GM15510 (cell line): ENCODE measurements around the gene STON2.

Experiments used
- POLR2A ChIP-seq: IDR thresholded peaks from 3 replicates; pipeline ENCODE4 v1.6.1; 2011; ENCODE audit warnings: borderline replicate concordance; ENCODE audit not compliant: insufficient read length; ENCODE audit errors: extremely low read depth

The STON2 gene

DNA sequence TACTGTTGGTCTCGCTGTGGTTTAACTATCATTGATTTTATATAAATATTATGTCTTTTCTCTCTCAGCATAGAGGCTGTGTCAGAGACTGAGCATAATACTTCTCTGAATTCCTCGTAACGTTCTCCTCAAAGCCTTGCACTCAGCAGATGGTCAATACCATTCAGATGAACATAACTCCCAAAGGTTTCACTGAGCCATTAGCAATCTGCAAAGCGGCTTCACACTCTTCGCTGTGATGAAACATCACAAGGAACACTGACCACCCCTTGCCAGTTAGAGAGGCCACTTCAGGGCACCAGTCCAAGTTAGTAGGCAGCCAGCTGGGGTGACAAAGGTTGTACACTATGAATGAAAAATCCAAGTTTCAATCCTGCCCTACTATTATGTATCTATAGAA is 30.1 kb upstream of the STON2 start:
- TF ChIP-seq POLR2A, result no peak

DNA sequence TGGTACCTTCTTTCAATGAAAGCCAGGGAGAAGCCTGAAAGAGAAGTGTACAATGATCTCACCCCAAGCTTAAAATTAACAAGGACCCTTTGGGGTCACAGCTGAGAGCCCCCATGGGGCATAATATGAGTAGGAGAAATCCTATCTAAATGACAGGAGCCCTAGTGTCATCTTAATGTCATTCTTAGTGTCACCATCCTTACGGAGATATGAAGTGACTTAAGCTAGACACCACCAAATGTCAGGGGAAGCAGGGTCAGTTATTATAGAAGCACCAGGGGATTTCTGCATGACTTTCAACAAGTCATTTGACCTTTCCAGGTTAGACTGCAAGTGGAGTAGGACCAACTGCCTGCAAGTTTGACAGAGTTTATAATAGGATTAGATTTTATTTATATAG is 28.9 kb upstream of the STON2 start:
- TF ChIP-seq POLR2A, result no peak

DNA sequence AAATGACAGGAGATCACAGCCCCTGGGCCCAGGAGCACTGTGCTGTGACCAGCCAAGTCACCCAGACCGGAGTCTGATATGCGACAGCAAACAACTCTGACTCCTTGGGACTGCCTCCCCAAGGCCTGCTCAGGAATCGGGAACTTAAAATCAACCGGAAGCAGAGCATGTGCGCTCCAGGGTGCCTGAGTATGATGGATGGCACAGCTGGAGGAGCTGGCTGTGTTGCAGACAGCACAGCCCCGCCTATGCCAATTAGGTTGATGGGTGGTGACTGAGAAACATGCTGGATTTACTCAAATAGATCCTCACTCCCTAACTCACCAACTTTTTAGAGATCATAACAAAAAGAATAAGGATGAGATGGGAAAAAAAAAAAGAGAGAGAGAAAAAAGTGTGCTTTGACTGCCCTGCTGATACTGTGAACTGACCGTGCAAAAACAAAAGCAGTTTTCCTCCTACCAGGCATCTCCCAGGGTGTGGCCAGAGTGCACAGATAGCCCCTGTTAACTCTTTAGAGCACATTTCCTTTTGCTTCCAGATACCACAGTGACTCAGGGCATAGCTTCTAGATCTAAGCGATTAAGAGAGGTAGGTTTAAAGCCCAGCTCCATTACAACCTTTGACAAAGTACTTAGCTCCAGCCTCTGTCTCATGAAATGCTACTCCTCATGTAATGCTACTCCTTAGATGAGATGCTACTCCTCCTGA is 27.4 kb upstream of the STON2 start:
- no peak for TF ChIP-seq POLR2A

DNA sequence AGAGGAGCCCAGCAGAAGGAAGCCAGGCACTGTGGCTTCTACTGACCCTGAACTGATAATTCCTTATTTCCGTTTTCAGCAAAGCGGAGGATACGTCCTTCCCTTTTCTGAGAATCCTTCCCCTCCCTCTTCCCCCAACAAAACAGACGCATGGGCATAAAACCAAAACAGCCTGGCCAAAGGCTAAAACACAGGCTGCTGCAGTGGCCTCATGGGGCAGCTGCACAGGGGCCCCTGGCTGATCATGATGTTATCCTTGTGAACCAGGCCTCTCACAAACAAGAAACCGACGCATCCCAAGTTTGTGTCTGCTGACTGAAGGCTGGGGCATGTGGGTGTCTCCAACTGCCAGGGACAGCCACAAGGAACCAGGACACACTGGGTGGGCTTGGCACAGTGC is 23.4 kb upstream of the STON2 start:
- TF ChIP-seq POLR2A, result no peak

DNA sequence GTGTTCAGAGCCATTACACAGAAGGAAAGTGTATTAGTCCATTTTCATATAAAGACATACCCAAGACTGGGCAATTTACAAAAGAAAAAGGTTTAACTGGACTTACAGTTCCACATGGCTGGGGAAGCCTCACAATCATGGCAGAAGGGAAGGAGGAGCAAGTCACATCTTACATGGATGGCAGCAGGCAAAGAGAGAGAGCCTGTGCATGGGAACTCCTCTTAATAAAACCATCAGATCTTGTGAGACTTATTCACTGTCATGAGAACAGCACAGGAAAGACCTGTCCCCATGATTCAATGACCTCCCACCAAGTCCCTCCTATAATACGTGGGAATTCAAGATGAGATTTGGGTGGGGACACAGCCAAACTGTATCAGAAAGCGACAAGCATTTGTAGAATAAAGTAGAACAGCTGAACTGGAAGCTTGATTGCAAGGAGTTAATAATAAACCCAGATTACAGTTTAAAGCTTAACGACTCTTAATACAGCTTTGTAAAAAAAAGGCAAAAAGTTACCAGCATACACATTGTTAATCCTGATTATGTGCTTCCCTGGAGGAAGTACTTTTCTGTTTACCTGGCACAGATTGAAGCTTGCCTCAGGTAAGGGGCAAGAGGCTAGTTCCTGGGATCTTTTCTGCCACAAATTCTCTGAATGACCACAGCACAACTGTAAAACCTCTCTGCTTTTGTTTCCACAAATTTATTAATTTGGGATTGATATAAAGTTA is 18.1 kb upstream of the STON2 start:
- TF ChIP-seq POLR2A, result no peak

DNA sequence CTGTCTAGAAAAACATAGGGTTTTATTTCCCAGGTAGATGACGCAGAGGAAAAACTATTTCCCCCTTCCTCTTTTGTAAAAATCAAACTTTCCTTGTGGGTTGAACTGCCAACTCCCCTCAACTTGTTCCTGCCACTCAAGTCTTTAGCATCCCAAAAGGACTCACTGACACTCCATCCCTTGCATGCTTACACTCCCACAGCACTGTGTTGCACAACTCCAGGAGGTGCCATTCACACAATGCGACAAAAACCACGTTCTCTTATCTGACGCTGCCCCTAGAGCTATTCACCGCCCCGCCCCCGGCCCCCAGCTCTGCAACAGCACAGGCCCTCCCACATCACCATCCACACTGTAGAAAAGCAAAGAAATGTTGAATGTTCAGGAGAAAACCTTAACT is 16.9 kb upstream of the STON2 start:
- no peak for TF ChIP-seq POLR2A

DNA sequence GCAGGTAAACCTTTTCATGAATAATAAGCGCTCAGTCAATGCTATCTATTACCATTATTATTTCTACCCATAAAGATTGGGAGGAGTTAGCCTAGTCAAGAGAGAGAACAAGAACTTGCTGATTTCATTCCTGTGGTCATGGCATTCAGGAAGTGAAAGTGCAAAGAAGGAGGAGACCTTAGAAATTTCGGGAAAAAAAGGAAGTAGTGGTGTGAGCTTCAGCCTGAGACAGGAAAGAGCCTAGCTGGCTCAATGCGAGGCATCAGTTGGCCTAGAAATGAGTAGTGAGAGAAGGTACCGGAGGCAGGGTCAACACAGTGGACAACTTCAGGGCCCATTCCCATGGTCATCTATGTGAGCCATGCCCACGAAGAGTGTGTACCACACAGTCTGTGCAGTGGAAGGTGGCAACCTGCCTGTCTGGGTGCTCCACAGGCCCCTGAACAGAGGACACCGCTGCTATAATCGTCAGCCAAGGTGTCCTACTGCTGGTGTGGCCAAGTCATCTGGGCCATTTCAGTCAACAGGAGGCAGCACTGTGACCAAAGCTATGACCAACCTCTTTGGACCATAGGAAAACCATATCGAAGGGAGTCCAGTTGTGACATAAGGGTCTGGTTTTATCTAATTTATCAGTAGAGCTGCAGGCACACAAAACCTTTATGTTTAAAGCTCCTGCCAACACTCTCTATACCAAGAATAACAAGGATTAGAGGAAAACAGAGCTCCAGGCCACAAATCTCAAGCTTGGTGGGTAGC is 16.2 kb upstream of the STON2 start:
- TF ChIP-seq POLR2A, result no peak

DNA sequence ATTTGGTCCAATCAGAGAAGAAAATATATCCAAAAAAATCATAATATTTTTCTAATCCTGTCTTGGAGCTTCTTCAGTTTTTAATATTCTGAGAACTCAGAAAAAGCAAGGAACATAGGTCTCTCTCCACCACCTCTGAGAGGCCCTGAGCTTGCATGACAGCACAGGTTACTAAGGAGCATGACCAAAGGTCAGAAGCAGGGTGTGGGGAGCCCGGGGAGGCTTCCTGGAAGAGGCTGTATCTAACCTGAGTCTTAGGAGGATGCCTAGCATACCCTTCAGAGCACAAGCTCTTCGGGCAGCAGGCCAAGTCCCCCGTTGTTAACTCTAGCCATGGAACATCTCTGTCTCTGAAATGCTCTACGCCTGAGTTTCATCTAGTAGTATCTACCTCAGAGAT is 15.7 kb upstream of the STON2 start:
- no peak for TF ChIP-seq POLR2A

DNA sequence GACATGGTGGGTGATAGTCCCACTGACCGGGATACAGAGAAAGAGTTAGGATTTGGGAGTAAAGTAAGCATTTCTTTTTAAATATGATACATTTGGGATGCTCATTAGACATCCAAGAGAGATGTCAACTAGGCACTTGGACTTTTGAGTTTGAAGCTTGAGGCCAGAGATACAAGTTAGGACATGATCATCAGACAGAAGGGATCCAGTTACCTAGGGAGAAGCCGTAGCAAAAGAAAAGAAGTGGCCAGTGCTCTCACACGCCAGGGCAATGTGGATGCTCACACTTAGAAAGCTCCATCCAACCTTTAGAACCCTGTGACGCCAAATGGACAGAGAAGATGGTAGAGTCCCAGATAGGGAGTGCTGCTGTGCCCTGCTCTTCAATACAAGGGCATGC is 14.0 kb upstream of the STON2 start:
- no peak for TF ChIP-seq POLR2A

DNA sequence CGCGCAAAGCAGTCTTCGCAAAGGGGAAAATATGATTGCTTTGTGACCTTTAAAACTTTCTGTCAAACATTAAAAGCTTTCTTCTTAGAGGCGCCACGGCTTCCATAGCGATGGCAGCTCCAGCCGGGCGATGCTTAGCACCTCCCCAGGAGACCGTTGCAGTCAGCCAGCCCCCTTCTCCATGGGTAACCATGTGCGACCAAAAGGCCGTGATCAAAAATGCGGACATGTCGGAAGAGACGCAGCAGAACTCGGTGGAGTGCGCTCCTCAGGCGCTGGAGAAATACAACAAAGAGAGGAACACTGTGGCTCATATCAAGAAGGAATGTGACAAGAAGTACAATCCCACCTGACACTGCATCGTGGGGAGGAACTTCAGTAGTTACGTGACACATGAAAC is 12.7 kb upstream of the STON2 start:
- no peak for TF ChIP-seq POLR2A

DNA sequence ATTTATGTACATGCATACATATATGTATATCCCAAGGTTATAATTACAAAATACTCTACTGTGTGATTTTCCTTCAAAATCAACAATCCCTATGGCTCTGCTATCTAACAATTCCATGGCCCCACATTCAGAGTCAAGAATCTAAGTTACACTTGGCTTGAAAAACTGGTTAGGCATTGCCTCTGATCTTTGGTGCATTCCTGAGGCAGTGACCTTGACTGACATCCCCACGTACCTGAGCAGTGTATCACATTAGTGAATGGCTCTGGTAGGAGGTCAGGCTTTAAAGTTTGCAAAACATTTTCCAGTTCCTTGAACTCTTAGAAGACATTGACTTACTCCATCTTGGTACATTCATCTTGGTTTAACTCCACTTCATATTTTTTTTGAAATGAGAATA is 8.5 kb upstream of the STON2 start:
- no peak for TF ChIP-seq POLR2A

DNA sequence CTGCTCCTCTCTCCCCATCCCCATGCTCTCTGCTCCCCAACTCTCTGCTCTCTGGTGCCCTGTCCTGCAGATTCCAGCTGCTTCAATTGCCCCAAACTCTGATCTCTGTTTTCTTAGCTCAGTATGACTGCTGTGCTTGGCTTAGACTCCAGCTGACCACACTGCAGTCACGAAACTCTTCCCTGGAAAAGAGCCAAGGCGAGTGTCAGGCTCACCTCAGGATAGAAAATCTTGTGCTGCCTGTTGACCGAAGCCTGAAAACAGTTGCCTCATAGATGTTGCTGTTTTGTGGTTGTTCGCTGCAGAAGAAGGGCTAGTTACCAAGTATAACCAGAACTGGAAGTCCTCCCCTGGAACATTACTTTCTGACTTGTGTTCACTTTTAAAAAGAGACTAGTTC is 6.7 kb upstream of the STON2 start:
- no peak for TF ChIP-seq POLR2A

DNA sequence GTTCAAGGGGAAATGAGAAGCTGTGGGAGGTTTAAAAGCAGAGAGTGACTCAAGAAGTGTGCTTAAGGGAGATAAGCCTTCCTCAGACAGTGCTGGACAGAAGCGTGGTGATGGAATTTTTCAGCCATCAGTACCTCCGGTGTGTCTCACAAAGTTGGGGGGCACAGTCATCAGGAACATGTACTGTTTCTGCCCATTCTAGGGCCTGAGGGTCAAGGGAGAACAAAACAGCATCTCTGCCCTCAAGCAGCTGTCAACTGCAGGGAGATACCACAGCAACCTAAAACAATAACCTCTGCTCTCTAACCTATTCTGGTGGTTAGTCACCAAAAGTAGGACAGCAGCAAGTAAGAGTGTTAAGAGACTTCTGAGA is 2.0 kb upstream of the STON2 start:
- no peak for TF ChIP-seq POLR2A

DNA sequence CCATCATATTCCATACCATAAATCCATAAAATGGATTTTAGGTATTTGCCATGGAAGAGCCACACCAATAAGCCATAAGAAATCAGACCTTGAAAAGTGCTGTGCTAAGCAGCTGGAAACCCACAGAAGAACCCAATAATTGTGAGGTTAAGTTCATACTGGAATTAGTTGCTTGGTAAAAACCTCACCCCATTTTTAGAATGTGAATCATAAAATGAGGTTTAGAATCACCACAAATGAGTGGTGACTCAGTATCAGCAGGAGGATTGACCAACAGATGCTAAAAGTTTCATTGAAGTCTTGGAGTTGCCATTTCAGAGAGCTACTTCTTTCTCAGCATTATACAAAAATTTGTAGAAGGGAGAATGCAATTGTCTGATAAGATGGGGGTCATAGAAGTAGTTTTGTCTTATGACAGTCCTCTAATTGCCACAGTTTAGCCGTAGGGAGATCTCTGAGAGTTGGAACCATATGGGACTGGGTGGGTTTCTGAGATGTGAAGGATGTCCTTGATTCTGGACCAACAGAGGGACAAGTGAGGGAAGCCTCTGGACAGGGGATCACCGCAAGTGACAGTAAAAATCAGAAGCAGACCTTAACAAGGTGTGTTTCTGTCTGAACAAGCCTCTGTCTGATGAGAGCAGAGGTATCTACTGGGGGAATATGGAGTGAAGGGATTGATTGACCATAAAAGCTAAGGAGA is 1.4 kb upstream of the STON2 start:
- no peak for TF ChIP-seq POLR2A

DNA sequence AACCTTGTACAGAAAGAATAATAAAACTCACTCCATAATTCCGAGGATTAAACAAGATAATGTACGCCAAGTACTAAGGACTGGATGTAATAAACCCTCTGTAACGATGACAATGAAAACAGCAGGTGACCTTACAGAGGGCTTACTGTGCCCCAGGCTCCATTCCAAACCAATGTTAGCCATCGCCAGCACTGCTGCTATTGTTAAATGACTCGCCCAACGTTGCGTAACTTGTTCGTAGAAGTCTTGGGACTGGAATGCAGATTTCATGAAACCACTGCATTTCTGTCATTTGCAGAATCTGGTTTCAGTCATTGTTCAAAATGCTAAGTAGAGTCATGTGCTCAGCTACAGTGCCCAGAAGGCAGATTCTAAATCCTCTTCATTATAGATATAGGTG is 728 bp upstream of the STON2 start:
- TF ChIP-seq POLR2A, result no peak
